GM10266 (cell line): ENCODE results near the gene PLEKHA8.

ENCODE experiments used
- DNase-seq: peaks from one replicate; pipeline ENCODE4 v3.0.0; 2012; ENCODE audit errors: extremely low spot score
- CTCF ChIP-seq: IDR thresholded peaks from 2 replicates; pipeline ENCODE4 v1.5.1; 2012; ENCODE audit warnings: mild to moderate bottlenecking, low read depth; ENCODE audit not compliant: control insufficient read depth, insufficient read depth; ENCODE audit errors: missing control alignments

PLEKHA8 gene

GRCh38 chr7:30005464-30005863 is 22.7 kb upstream of the PLEKHA8 start:
- no peak for TF ChIP-seq CTCF
- DNase-seq, result no peak

DNA sequence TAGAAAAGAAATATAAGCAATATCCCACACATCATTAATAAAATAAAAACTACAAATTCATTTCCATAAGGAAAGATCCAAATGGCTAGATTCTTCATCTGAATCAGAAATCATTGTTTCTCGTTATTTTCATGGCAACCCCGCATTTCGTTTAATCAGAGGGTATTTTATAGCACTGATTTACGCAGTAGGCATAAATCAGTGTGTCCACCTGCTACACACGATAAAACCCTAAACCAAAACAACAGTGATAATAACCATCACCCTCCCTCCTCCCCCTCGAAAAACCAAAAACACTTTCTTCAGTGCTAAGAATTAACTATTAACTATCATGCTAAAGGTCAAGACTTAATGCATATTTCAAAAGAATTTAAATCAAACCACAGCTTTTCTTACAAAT is 18.2 kb upstream of the PLEKHA8 start:
- no peak for DNase-seq
- TF ChIP-seq CTCF, result no peak

- TF ChIP-seq CTCF, result no peak
- DNase-seq, result no peak
These were observed 15.5 kb upstream of the PLEKHA8 start for GRCh38 chr7:30012757-30013156.

GRCh38 chr7:30018451-30018850 is 9.8 kb upstream of the PLEKHA8 start:
- no peak for TF ChIP-seq CTCF
- DNase-seq, result no peak

GRCh38 chr7:30019387-30019786 is 8.8 kb upstream of the PLEKHA8 start:
- DNase-seq, result no peak
- no peak for TF ChIP-seq CTCF

- no peak for TF ChIP-seq CTCF
These were observed 8.3 kb upstream of the PLEKHA8 start for GRCh38 chr7:30019960-30020359.

DNA sequence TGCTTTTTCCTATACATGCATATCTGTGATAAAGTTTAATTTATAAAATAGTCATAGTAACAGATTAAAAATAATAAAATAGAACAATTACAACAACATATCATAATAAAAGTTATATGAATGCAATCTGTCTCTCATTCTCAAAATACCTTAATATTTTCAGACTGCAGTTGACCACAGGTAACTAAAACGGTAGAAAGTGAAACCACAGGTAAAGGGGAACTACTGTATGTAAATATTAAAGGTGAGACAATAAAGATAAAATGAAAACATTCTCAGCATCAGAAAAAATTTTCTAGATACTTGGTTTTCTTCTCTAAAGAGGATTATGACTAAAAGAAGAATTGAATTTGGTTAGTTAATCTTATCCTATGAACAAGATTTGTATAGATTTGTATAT is 7.7 kb upstream of the PLEKHA8 start:
- no peak for DNase-seq
- TF ChIP-seq CTCF, result no peak

More at GRCh38 chr7:30019960-30020359, 8.3 kb upstream of the PLEKHA8 start:
- no peak for DNase-seq

DNA sequence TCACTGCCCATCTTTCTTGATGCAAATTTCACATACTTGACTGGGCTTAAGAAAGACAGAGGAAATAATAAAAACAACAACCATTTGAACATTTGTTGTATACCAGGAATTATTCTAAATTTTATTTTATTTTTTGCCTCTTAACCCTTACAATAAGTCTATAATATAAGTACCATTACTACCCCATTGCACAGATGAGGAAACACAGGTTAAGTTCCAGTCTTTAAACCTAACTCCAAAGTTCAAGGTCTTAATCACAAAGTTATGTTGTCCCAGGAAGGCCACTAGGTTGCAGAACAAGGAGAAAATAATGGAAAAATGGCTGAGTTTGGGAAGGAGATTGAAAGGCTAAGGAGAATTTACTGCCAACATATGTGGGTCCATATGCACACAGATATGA is 5.2 kb upstream of the PLEKHA8 start:
- no peak for TF ChIP-seq CTCF
- no peak for DNase-seq
